ENCODE data around the gene SLC10A1. TPM values are rescaled to one million over a fixed set of nuclear protein-coding genes. Genes with fewer than 3 reads are reported as not detected.
A peak's percentile ranks its signal among the peaks of the same experiment; 100 is the strongest.

The SLC10A1 gene
- total and polyA plus RNA-seq, 2 of the 4 experiments (the other 2 are of a cell fraction): 0.03 TPM; not detected in 1

- H3K4me2 ChIP-seq (ENCODE audit: low read depth, low read length): peak overlapping the region; percentile 94
- 0 out of 2 replicates have a peak overlapping the region, but pooled peaks have one; percentile 54 for H3K56ac ChIP-seq (ENCODE audit: extremely low read depth, insufficient read depth, low read length)
- no peaks in the 10 kb centered on the region for H3K79me1 ChIP-seq (ENCODE audit: low read depth in 1 of 2, low read length in 2 of 2)
- TF ChIP-seq RCOR1 (IDR thresholded peaks at IDR 0.05; ENCODE audit: insufficient replicate concordance, low read length): no peak
- TF ChIP-seq MAZ (IDR thresholded peaks at IDR 0.05; ENCODE audit: borderline replicate concordance, low read depth, low read length): peak; percentile 80
- peak; percentile 67 for TF ChIP-seq POLR2A (IDR thresholded peaks at IDR 0.05; ENCODE audit: low read depth, low read length)
- peak; percentile 92 for TF ChIP-seq CTCF (conservative IDR thresholded peaks at IDR 0.05; ENCODE audit: low read depth, low read length)
- peak; percentile 78; the same call in 1 of the 2 replicates for TF ChIP-seq CHD1 (IDR thresholded peaks at IDR 0.05; ENCODE audit: low read depth, low read length)
- TF ChIP-seq RAD21 (IDR thresholded peaks at IDR 0.05; ENCODE audit: low read length): peak; percentile 97
- no peak for TF ChIP-seq MXI1 (IDR thresholded peaks at IDR 0.05; ENCODE audit: borderline replicate concordance, low read depth, low read length)
- TF ChIP-seq SMC3 (IDR thresholded peaks at IDR 0.05; ENCODE audit: low read depth, low read length): peak; percentile 96
- intact Hi-C loops (cut with micrococcal nuclease): loop anchor here (1.0 kb wide), 3 partner anchors 124 to 192 kb away; no protein-coding TSS in a partner anchor
- peak overlapping the region; percentile 86 for H2BK20ac ChIP-seq (ENCODE audit: low read depth, low read length)
- ChIA-PET CTCF (interaction anchor here (0.5 to 1.8 kb wide), 14 partner anchors 10 to 261 kb away, joined by 3 to 12 read pairs (median 4); partner anchors contain the start of gene SUSD6), POLR2A (ENCODE audit: unreplicated experiment) (no interaction called here)
- H3K36me3 ChIP-seq (ENCODE audit: control insufficient read depth, insufficient read depth, low read length): no peaks in the 10 kb centered on the region
- H3K9ac ChIP-seq (ENCODE audit: low read depth, low read length): peak overlapping the region; percentile 61
- peak overlapping the region; percentile 61 for H2BK5ac ChIP-seq (ENCODE audit: low read depth, low read length, poor library complexity, severe bottlenecking)
- peak; percentile 58 for DNase-seq
- peak overlapping the region; percentile 93 for H2BK120ac ChIP-seq (ENCODE audit: low read depth, low read length)
- peak overlapping the region; percentile 91 for H4K5ac ChIP-seq (ENCODE audit: low read depth, low read length)
- no peaks in the 10 kb centered on the region for H3K9me3 ChIP-seq (ENCODE audit: control insufficient read depth, insufficient read depth, low read length)
- H3K27me3 ChIP-seq (ENCODE audit: control insufficient read depth, insufficient read depth, low read length): no peaks in the 10 kb centered on the region
- peak overlapping the region; percentile 61 for H4K91ac ChIP-seq (ENCODE audit: insufficient read depth, low read depth, low read length)
- no peak overlapping the region; the same call in 1 of the 2 replicates for H3K14ac ChIP-seq (replicated peaks; ENCODE audit: low read depth, low read length)
- H2AK9ac ChIP-seq (replicated peaks; ENCODE audit: low read depth, low read length, poor library complexity): peak overlapping the region; percentile 89
- no peaks in the 10 kb centered on the region for H3K9me1 ChIP-seq (ENCODE audit: insufficient read depth, low read length)
- H3K23ac ChIP-seq (ENCODE audit: low read depth, low read length): no peak overlapping the region
- no peak overlapping the region; the same call in 2 of the 3 replicates for H2BK15ac ChIP-seq (ENCODE audit: low read depth, low read length)
- H2AK5ac ChIP-seq (ENCODE audit: low read depth, low read length): no peak overlapping the region
- no peaks in the 10 kb centered on the region for H4K20me1 ChIP-seq (ENCODE audit: insufficient read depth, low read length)
- peak overlapping the region; percentile 6 to 87; a peak in 3 of 4 replicates for H4K8ac ChIP-seq (ENCODE audit: low read depth in 2 of 2, low read length in 2 of 2)
- no TSS peak for BruUV-seq (replicated peaks)
- ATAC-seq (ENCODE audit: low read depth): peak; percentile 97
- H3K4me1 ChIP-seq (ENCODE audit: control insufficient read depth, insufficient read depth, low read length): peaks cover 2% of the 10 kb centered on the region
- H3K4ac ChIP-seq (ENCODE audit: low read depth, low read length): peak overlapping the region; percentile 83
- peak overlapping the region; percentile 57 for H3K4me3 ChIP-seq (ENCODE audit: insufficient read depth, low read depth, low read length)
- H3K27ac ChIP-seq (ENCODE audit: insufficient read depth, low read length): peak overlapping the region; percentile 46
- dilution Hi-C loops (cut with HindIII; ENCODE audit: low sequenced_read_pairs, unreplicated experiment): no loop called here
- in situ Hi-C loops (cut with MboI; ENCODE audit: low sequenced_read_pairs): loop anchor here (5.0 to 25.0 kb wide), 2 partner anchors 145 to 465 kb away; partner anchors contain the start of gene GALNT16
- H2AFZ ChIP-seq (replicated peaks; ENCODE audit: low read length, poor library complexity): peak overlapping the region; percentile 96
- peak overlapping the region; percentile 85; the same call in 1 of the 2 replicates for H3K18ac ChIP-seq (ENCODE audit: low read depth, low read length)
- 2% methylated on average over 14 of the region's 51 CpGs; no CpG with 5 or more reads in 1 of the 2 experiments for WGBS, 2 experiments (ENCODE audit: extremely low coverage in 2 of 2, insufficient read length in 1 of 2)
Observed at GRCh38 chr14:69726761-69727511, 70.1 kb downstream of the SLC10A1 start.
